Mucosa of gallbladder (tissue), 1 donor: Measurements from ENCODE around the gene TCN1. TPM values are rescaled to one million over a fixed set of nuclear protein-coding genes. Genes with fewer than 3 reads are reported as not detected.

Experiments
- DNase-seq: peaks from one replicate; pipeline ENCODE4 v3.0.0-alpha.2; 2020; ENCODE audit warnings: low spot score
- total RNA-seq: library from RNA; stranded (reverse); gene quantifications from one replicate; pipeline ENCODE4 v1.2.1, GENCODE V29; 2021
- donor health status: DM: no; HTN: no; CAD: no.

TCN1 gene
- total RNA-seq, 1 donor from 2014 or later, result 39.4 TPM

- DNase-seq, result peak; percentile 87
Observed at GRCh38 chr11:59810189-59810910, 55.9 kb downstream of the TCN1 start, which contains the start of gene MRPL16. Gene MRPL16, minus strand, starts transcription at chr11:59810778. Its CDS starts 120 bp downstream, at chr11:59810658.

DNA sequence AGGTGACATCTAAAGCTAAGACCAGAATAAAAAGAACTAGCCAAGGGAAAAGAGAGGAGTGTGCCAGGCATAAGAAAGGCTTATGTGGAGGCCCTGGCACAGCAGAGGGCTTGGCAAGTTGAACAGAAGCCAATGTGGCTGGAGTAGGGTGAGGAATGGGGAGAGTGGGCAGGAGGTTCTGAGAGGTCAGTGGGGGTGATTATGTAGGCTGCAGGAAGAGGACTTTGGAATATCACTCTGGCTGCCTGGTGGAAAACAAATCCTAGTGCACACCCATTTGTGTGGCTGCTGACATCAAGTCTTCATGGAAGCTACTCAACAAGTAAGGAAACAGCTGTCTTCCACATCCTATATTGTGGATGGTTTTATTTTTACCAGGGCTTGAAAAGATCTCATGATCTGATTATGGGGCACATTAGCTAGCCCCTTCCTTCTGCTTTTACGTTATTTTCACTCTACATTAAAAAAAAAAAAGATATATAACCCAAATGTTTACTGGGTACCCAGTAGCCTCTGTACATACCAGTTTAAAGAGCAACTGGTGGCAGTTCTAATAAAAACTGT, 59.2 kb downstream of the TCN1 start:
- peak; percentile 27 for DNase-seq

GRCh38 chr11:59804061-59804460, 62.2 kb downstream of the TCN1 start:
- DNase-seq, result no peak

Other genes starting within 250 kb of the TCN1 start
- gene PATL1, start 197.4 kb downstream of the TCN1 start, total RNA-seq, result 28.6 TPM
- not detected for gene OR10V1, start 152.6 kb downstream of the TCN1 start, total RNA-seq
- 82.7 TPM for gene STX3, start 111.1 kb downstream of the TCN1 start, total RNA-seq
- gene MRPL16, start 55.7 kb downstream of the TCN1 start, total RNA-seq, result 34.7 TPM
- gene CBLIF, start 21.0 kb downstream of the TCN1 start, total RNA-seq, result not detected
- not detected for gene OOSP3, start 12.3 kb upstream of the TCN1 start, total RNA-seq
- gene OOSP1, start 71.9 kb upstream of the TCN1 start, total RNA-seq, result not detected
- not detected for gene OOSP4A, start 97.5 kb upstream of the TCN1 start, total RNA-seq
- not detected for gene OOSP4B, start 150.7 kb upstream of the TCN1 start, total RNA-seq
- gene OOSP2, start 173.9 kb upstream of the TCN1 start, total RNA-seq, result not detected
- gene MS4A3, start 190.2 kb upstream of the TCN1 start, total RNA-seq, result 0.40 TPM
- gene MS4A2, start 222.2 kb upstream of the TCN1 start, total RNA-seq, result 11.2 TPM